Measurements from ENCODE around the gene CMTM4. TPM values are rescaled to one million over a fixed set of nuclear protein-coding genes. Genes with fewer than 3 reads are reported as not detected.
"Not testable (repeated sequence)": the region's sequence is repeated elsewhere in the genome, so short reads cannot be mapped to it uniquely, and the experiment has no call there.

Gene CMTM4
- total RNA-seq, 1 donor = 13.3 TPM

DNA sequence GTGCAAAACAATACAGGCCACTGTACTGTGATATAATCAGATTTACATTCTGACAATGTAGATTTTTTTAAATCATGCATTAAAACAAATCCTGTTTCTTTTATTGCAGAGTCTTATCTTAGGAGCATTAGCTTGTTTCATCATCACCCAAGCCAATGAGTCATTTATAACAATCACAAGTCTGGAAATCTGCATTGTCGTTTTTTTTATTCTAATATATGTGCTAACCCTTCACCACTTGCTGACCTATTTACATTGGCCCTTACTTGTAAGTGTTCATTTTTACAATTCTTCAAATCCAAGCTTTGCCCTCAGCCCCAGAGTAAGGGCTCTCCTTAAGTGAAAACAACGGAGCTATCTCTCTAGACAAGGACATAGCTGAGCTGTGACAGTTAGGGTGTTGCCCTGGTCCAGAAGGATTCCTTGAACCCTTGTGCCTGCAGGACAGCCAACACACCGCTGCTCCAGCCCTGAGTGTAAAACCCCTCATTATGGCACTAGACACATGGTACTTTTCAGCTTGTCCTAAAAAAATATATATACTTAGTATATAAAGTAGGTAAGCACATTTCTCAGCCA lies 126.6 kb downstream of the CMTM4 start:
- peak overlapping the region; percentile 4 for H3K4me3 ChIP-seq (ENCODE audit: low read depth, low read length)
- peak; percentile 84 for DNase-seq (ENCODE audit: low read depth)
- TF ChIP-seq CTCF (IDR thresholded peaks at IDR 0.05; ENCODE audit: insufficient read depth, low read length) = no peak

DNA sequence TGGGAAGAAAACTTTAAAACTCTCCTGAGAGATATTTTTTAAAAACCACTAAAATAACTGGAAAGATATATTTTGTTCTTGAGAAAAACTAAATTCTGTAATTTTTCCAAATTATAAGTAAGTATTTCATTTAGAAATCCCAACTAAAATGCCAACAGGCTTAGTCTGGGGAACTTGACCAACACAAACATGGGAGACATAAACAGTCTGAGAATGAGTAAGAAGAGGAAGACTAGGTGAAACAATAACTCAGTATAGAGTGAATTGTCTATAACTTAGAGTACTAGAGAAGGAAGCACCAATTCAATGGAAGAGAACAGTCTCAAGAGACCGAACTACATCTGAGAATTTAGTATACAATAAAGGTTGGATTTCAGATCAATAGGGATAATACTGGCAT lies 127.4 kb downstream of the CMTM4 start:
- H3K4me3 ChIP-seq (ENCODE audit: low read depth, low read length) = no peak overlapping the region
- peak; percentile 76 for DNase-seq (ENCODE audit: low read depth)
- TF ChIP-seq CTCF (IDR thresholded peaks at IDR 0.05; ENCODE audit: insufficient read depth, low read length) = no peak

GRCh38 chr16:66568355-66568754 lies 128.2 kb downstream of the CMTM4 start:
- peak; percentile 35 for DNase-seq (ENCODE audit: low read depth)
- TF ChIP-seq CTCF (IDR thresholded peaks at IDR 0.05; ENCODE audit: insufficient read depth, low read length) = no peak
- H3K4me3 ChIP-seq (ENCODE audit: low read depth, low read length) = no peak overlapping the region

DNA sequence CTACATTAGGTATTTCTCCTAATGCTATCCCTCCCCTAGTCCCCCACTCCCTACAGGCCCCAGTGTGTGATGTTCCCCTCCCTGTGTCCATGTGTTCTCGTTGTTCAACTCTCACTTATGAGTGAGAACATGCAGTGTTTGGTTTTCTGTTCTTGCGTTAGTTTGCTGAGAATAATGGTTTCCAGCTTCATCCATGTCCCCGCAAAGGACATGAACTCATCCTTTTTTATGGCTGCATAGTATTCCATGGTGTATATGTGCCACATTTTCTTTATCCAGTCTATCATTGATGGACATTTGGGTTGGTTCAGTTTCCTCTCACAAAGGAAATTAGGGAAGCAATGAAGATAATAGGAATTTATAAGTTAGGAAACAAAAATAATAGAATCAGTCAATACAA lies 129.3 kb downstream of the CMTM4 start:
- not testable (repeated sequence) for DNase-seq (ENCODE audit: low read depth); H3K4me3 ChIP-seq (ENCODE audit: low read depth, low read length)

DNA sequence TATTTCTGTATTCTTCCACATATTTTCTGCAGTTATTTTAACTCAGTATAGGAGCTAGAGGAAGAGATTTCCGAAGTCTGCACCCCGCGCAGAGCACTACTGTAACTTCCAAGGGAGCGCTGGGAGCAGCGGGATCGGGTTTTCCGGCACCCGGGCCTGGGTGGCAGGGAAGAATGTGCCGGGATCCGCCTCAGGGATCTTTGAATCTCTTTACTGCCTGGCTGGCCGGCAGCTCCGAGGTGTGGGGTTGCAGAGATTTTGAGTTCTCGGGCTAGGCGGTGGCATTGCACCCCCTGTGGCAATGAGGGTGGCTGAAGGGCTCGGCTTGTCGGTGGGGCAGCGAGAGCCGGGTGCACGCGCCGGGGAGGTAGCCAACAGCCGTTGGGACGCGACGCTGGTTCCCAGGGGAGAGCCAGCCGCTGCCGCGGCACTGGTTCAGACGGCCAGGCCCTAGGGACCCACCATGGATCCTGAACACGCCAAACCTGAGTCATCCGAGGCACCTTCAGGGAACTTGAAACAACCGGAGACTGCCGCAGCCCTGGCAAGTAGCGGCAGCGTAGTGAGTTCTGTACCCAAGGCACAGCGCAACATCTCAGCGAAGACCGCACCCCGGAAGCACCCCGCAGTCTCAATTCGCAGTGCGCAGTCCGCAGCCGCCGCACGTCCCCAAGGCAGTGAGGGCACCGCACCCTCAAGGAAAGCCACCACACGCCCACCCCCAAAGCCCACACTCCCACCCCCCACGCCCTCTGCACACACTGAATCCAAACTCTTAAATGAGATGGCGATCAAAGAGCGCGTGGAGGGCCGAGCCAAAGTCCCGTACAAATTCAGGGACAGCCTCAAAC lies 130.3 kb downstream of the CMTM4 start, which contains the start of gene CMTM1:
Gene CMTM1, plus strand, starts transcription at position 389 of the 851 bp plus-strand sequence. Its CDS starts 75 bp downstream, at position 464.
- H3K4me3 ChIP-seq (ENCODE audit: low read depth, low read length) = no peak within 1 kb of the TSS
- TF ChIP-seq CTCF (IDR thresholded peaks at IDR 0.05; ENCODE audit: insufficient read depth, low read length) = no peak
- DNase-seq (ENCODE audit: low read depth) = no peak

Small RNA genes within 50 kb of the gene (small RNA-seq; reads per million reads assigned to genes)
- gene CKLF-CMTM1 = not detected

Other genes with a start within 250 kb of the CMTM4 start
- gene TK2, start 146.6 kb downstream of the CMTM4 start, total RNA-seq (ENCODE audit: low replicate concordance) = 58.8 and 101 TPM in 2 replicates
- 17.3 and 73.4 TPM in 2 replicates for gene CKLF, start 144.2 kb downstream of the CMTM4 start, total RNA-seq (ENCODE audit: low replicate concordance)
- gene CMTM1, start 130.3 kb downstream of the CMTM4 start, total RNA-seq (ENCODE audit: low replicate concordance) = 3.2 TPM in 1 of 2 replicates, not detected in the other
- gene CMTM2, start 117.3 kb downstream of the CMTM4 start, total RNA-seq (ENCODE audit: low replicate concordance) = not detected in 2 replicates
- 7.4 and 17.8 TPM in 2 replicates for gene CMTM3, start 92.0 kb downstream of the CMTM4 start, total RNA-seq (ENCODE audit: low replicate concordance)
- gene DYNC1LI2, start 54.9 kb upstream of the CMTM4 start, total RNA-seq (ENCODE audit: low replicate concordance) = 148 and 256 TPM in 2 replicates
- 0.08 and 0.09 TPM in 2 replicates for gene TERB1, start 104.8 kb upstream of the CMTM4 start, total RNA-seq (ENCODE audit: low replicate concordance)
- gene NAE1, start 134.2 kb upstream of the CMTM4 start, total RNA-seq (ENCODE audit: low replicate concordance) = 48.2 and 71.3 TPM in 2 replicates
- gene CA7, start 147.7 kb upstream of the CMTM4 start, total RNA-seq (ENCODE audit: low replicate concordance) = not detected in 2 replicates
- gene PDP2, start 183.8 kb upstream of the CMTM4 start, total RNA-seq (ENCODE audit: low replicate concordance) = 6.2 and 6.5 TPM in 2 replicates
- not detected in 2 replicates for gene CDH16, start 222.1 kb upstream of the CMTM4 start, total RNA-seq (ENCODE audit: low replicate concordance)
- gene RRAD, start 228.8 kb upstream of the CMTM4 start, total RNA-seq (ENCODE audit: low replicate concordance) = 0.72 and 3.8 TPM in 2 replicates
- 12.8 and 109 TPM in 2 replicates for gene CIAO2B, start 237.7 kb upstream of the CMTM4 start, total RNA-seq (ENCODE audit: low replicate concordance)
- gene CES2, start 238.8 kb upstream of the CMTM4 start, total RNA-seq (ENCODE audit: low replicate concordance) = 28.3 and 37.6 TPM in 2 replicates